Measurements from ENCODE around the gene C8B.

The C8B gene

DNA sequence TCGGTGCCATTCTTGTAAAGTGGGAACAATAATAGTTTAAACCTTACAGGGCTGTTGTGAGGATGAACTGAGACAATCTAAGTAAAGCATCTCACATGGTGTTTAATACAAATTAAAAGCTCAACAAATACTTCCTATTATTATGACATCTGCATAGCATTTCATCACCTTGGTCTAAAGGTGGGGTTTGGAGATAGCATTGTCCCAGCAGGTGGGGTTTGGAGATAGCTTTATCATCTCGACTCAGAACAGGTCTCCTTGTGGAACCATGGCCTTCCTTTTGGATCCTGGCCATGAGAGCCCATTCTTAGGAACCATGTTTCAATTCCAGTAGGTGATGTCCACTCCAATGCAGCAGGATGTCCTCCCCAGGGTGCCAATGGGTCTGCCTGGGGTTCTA lies 20.6 kb upstream of the C8B start:
- TF ChIP-seq, protein P1, sequence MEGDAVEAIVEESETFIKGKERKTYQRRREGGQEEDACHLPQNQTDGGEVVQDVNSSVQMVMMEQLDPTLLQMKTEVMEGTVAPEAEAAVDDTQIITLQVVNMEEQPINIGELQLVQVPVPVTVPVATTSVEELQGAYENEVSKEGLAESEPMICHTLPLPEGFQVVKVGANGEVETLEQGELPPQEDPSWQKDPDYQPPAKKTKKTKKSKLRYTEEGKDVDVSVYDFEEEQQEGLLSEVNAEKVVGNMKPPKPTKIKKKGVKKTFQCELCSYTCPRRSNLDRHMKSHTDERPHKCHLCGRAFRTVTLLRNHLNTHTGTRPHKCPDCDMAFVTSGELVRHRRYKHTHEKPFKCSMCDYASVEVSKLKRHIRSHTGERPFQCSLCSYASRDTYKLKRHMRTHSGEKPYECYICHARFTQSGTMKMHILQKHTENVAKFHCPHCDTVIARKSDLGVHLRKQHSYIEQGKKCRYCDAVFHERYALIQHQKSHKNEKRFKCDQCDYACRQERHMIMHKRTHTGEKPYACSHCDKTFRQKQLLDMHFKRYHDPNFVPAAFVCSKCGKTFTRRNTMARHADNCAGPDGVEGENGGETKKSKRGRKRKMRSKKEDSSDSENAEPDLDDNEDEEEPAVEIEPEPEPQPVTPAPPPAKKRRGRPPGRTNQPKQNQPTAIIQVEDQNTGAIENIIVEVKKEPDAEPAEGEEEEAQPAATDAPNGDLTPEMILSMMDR (conservative IDR thresholded peaks at IDR 0.05; ENCODE audit: control insufficient read depth, insufficient read depth, low read depth, low read length) = no peak

DNA sequence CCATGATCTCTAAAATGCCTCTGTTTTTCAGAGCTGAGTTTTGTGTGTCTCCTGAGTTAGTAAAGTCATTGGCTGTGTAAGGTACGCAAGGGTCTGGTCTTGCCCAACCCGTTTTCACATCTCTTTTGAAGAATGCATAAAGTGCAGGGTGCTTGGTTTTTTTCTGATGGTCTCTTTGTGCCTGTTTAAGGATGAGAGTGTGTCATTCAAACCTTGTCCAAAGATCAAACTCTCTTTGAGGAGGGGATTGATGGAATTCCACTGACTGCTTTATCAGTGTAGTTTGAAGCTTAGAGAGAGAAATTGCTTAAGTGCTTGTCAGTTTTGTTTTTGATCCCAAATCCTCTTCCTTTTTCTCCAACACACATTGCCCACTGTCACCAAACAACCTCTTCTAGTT lies 20.0 kb upstream of the C8B start:
- TF ChIP-seq, protein P1 (conservative IDR thresholded peaks at IDR 0.05; ENCODE audit: control insufficient read depth, insufficient read depth, low read depth, low read length) = no peak
- H3K4me3 ChIP-seq (ENCODE audit: control insufficient read depth, low read depth, low read length) = no peak overlapping the region
- DNase-seq (ENCODE audit: low read depth) = no peak

More for the DNA sequence above, 20.6 kb upstream of the C8B start:
- no peak overlapping the region for H3K4me3 ChIP-seq (ENCODE audit: control insufficient read depth, low read depth, low read length)
- no peak for DNase-seq (ENCODE audit: low read depth)

DNA sequence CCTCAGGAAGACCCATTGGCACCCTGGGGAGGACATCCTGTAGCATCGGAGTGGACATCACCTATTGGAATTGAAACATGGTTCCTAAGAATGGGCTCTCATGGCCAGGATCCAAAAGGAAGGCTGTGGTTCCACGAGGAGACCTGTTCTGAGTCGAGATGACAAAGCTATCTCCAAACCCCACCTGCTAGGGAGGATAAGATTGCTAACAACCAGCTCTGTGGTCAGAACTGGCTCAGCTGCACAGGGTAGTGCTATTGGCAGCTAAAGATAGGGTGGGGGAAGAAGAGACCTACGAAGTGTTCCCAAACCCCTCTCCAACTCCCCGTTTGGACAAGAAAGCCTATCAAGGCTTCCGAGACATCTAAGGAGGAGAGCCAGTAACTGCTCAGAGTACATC lies 17.7 kb upstream of the C8B start:
- no peak overlapping the region for H3K4me3 ChIP-seq (ENCODE audit: control insufficient read depth, low read depth, low read length)
- no peak for DNase-seq (ENCODE audit: low read depth)
- TF ChIP-seq, protein P1 (conservative IDR thresholded peaks at IDR 0.05; ENCODE audit: control insufficient read depth, insufficient read depth, low read depth, low read length) = no peak

DNA sequence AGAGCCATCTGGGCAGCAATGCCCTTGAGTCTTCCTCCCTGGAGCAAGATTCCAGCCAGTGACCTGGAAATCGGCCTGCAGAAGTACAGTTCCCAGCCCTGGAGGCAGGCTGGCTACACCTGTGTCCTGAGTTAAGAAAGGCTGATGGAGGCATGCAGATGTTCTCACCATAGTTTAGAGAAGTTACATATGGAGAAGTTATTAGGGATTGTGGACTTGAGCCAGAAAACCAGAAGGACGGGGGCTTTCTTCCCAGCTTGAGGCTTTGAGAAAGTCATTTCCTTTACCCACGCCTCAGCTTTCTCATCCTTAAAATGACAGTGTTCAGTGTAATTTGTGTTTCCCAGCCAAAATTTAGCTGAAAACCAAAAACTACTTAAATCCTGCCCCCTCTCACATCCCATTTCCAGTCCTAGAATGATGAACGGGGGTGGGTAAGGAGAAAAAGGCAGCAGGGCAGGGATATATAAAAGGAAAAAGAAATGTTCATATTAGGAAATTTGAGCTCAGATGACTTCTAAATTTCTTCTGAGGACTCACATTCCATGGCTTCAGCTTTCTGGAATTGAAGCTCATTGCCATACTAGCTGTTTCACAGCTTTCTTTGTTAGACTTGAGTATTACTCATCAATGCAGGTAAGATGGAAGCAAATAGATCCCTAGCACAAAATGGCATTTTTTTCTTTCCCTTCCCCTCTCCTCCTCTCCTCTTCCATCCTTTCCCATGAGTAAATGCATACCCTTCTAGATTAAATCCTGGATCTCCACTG lies 14.4 kb upstream of the C8B start:
- no peak overlapping the region for H3K4me3 ChIP-seq (ENCODE audit: control insufficient read depth, low read depth, low read length)
- no peak for DNase-seq (ENCODE audit: low read depth)
- TF ChIP-seq, protein P1 (conservative IDR thresholded peaks at IDR 0.05; ENCODE audit: control insufficient read depth, insufficient read depth, low read depth, low read length) = no peak

DNA sequence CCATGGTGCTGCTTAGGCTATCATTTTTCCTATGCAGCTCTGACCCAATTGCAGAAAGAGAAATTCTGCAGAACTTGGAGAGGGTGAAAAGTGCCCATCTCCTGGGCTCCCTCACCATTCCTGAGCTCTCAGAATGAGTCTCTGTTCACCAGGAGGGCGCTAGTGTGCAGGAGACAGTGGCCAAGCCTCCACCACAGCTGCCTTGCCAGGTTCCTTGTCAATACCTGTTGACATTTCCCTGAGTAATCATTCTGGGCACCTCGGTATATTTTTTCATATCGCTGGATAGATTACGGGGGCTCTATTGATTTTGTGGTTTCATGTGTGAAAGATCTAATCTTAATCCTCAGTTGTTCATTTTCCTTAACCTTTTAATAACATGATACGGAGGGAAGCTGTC lies 13.0 kb upstream of the C8B start:
- no peak overlapping the region for H3K4me3 ChIP-seq (ENCODE audit: control insufficient read depth, low read depth, low read length)
- TF ChIP-seq, protein P1 (conservative IDR thresholded peaks at IDR 0.05; ENCODE audit: control insufficient read depth, insufficient read depth, low read depth, low read length) = no peak
- DNase-seq (ENCODE audit: low read depth) = no peak

DNA sequence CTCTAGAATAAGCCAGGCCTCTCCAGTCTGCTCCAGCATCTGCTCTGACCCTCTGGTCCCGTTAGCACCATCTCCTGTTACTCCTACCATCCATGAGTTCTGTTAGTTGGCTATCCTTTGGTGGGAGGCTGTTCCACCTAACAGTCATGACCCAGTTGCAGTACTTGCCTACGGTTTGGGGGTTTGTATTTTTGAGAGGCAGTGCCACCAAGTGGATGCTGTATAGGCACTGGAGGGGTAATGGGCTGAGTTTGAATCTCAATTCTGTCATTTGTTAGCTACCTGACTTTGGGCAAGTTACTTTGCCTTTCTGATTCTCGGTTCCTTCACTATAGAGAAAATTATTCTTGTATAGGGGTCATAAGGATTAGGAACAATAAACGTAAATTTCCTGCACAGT lies 12.1 kb upstream of the C8B start:
- H3K4me3 ChIP-seq (ENCODE audit: control insufficient read depth, low read depth, low read length) = no peak overlapping the region
- TF ChIP-seq, protein P1 (conservative IDR thresholded peaks at IDR 0.05; ENCODE audit: control insufficient read depth, insufficient read depth, low read depth, low read length) = peak; percentile 25
- no peak for DNase-seq (ENCODE audit: low read depth)
